ENCODE results near the gene CREB1.
"Not testable (repeated sequence)": the region's sequence is repeated elsewhere in the genome, so short reads cannot be mapped to it uniquely, and the experiment has no call there.

Gene CREB1

DNA sequence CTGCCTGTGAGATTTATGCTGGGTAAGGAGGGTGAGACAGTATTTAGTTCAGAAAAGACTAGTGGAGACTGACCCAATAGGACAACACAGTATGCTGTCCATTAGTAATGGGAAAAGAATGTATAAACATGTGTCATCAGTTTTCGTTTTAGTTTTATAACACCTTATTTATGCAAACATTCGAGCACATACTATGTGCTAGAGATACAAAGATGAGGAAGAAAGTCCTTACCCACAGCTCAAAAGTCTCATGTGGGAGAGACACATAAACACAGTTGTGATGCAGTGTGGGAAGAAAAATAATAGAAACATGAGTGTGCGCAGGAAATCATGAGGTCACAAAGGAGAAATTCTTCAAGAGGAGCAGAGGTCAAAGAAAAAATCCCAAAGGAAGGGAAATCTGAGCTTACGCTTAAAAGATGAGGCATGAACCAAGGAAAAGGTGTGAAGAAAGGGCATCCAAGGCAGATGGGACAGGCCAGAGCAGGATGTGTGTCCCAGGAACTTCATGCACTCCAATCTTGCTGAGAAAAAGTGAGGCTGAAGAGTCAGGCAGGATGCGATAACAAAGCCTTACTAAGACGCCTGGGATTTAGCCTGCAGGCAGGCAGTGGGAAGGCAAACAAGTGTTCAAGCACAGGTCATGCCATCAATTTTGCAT, 87.4 kb downstream of the CREB1 start:
- DNase-seq (ENCODE audit: low read depth) = no peak

DNA sequence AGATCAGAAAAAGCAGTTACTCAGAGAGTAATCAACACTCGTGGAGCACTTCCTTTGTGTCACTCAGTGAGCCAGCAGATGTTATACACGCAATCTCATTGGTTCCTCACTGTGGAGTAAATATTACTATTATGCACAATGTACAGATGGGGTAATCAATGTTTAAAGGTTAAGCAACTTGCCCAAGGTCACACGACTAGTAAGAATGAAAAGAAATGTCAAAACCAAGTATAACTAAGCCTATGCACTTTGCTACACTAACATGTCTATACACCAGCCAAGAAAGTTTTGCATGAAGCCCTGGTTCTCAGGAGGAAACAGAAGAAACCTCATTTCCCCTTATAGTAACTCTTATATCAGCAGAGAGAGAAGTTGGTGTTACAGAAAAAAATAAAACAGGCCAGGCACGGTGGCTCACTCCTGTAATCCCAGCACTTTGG, 90.0 kb downstream of the CREB1 start:
- no peak for DNase-seq (ENCODE audit: low read depth)

DNA sequence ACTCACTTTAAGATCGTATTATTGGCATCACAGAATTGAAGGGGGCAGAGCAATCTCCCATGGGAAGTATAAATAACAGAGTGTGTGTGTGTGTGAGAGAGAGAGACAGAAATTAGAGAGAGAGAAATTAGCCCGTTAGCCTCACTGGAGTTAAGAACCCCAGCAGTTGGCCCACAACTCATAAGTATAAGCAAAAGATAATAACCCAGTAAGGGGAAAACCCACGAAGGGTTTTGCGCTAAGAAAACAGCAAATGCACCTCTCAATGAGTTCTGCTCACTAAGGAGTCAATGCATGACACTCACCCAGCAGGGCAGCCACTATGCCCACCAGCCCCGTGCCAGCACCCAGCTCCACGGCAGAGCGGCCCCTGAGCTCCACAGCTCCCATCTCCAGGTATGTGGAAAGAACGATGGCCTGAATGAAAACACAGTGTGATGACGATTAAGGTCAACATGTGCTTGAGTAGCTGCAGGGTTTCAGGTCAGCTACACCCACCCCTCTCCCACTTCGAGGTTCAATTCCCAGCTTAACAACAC, 91.8 kb downstream of the CREB1 start:
- no peak for DNase-seq (ENCODE audit: low read depth)

DNA sequence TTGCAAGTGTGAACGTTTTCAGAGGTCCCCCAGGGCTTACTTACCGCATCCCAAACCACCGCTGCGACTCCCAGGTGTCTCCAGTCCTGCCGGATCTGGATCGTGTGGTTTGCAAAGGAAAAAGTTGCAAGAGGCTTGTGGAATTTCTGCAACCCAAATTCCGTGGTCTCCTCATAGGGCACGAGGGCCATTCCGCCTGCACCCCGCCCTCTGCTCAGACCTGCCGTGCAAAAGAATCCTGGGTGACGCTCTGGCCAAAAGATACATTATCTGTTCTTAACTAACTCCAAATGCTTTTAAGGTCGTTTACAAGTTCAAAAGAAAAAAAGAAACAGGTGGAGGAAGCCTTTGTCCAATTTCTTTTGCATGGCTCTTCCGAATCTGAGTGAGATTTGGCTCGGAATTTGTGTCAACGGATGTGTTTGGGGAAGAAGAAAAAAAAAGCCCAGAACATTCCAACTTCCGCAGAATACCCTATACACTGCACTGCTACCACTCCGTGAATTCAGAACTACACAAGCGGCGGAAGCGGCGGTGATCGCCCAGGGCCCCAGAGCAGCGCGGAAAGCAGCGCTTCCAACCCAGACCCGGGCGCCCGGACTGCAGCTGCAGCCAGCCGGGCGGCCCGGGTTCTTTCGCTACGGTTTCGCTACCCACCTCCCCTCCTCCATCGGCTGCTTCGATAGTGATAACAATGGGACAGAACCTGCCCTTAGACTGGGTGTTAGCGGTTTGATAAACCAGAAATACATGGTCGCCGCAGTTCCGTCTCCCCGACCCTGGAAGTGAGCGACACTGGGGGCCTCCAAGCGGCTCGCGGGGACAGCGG, 94.6 kb downstream of the CREB1 start:
- DNase-seq (ENCODE audit: low read depth) = peak; percentile 45

DNA sequence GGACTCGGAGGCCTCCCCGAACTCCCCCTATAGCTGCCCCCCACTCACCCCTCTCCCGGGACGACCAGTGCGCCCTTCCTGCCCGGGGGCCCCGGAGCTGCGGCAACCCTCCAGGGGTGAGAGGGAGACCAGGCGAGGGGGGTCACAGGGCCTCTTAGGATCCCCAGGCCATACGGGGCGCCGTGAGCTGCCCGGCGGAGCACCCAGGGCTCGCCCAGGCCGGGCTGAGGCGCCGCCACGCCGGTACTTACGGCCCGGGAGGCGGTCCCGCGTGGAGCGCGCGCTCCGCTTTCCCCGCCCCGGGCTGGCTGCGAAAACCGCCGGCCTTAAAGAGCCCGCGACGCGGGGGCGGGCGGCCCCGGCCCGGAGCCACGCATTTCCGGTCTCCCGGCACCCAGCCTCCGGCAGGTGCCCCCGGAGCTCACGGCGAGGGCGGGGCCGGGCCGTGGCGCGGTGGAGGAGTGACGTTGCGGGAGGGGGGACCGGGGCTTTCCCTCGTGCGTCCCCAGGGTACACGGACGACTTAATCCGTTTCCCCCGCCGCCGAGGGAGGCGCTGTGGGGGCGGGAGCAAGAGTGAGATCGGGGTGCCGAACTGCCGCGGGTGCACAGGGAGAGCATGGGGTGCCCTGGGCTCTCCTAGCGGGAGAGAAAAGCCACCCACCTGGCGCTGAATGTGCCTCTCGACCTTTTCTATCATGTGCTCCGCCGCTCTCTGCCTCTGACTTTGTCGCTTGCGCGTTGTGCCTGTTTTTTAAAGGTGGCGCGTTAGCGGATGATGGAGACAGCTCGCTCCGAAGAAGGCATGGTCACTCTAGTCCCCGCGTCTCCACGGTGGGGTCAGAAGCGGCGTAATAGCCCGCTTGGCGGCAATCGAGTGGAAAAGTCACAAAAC, 95.5 kb downstream of the CREB1 start, which contains the start of gene METTL21A:
METTL21A (minus strand) TSS at position 381 of the 894 bp plus-strand sequence. CDS start 1,019 bp downstream, outside the sequence.
- DNase-seq (ENCODE audit: low read depth) = peak; percentile 95

DNA sequence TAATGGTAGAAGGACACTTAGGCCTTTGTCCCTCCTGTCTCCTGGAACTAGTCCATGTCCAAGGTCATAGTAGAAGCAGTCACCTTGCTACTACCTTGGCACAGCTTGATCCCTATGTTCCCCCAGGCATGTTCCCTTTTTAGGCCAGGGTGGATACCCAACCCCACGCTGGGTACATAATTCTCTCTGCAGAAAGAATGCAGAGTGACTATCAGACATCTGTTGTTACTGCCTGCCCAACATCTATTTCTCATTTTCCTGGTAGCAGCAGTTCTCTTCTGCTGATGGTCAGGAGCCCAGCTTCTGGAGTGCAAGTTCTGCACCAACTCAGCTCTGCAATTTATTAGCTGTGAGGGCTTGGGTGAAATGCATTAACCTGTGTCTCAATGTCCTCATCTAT, 99.8 kb downstream of the CREB1 start:
- no peak for DNase-seq (ENCODE audit: low read depth)

DNA sequence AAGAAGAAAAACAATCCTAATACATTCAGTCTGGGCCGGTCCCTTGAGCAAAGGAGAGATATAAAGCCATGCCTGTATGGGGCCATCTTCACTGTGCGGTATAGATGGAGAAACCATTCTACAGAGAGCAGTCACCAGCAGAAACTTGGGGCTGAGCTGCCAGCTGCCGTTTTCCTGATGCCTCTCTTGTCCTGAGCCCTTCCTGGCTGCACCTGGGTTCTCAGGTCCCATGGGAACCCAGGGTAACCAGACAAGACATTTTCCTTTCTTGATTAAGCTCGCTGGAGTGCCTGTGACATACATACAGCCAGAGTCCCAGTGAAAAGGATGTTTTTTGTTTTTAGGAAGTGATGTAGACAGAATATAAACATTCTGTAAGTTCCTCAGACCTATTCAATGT, 100.7 kb downstream of the CREB1 start:
- DNase-seq (ENCODE audit: low read depth) = no peak

DNA sequence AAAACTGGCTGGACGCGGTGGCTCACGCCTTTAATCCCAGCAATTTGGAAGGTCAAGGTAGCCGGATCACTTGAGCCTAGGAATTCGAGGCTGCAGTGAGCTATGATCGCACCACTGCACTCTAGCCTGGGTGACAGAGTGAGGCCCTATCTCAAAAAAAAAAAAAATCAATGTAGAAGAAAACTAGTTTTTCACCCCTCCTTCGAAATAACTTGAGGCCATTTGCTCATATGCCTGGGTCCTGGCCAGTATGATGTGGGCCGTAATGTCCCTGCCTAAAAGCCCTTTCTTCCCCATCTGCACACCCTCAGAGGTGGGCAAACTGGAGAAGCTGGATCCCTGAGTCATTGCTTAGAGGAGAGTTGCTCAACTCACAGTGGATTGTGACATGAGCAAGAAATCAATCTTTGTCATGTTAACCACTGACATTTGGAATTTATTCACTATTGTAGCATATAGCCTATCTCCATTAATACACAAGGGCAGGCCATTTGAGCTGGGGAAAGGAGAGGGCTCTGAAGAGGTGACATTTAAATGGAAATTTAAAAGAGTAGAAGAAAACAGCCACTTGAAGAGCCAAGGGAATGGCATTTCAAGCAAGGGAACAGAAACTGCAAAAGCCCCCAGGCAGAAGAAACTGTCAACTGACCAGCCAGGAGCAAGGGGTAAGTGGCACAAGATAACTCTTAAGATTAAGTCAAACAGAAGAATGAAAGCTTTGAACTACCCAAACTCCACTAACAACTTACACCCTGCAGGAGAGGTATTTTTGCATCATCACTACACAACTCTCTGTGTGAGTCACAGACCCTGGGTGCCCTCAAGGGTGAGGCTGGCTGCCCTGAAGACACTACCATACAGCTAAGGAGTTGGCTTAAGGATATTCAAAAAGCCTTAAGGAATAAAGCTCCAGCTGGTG, 103.1 kb downstream of the CREB1 start:
- no peak for DNase-seq (ENCODE audit: low read depth)

DNA sequence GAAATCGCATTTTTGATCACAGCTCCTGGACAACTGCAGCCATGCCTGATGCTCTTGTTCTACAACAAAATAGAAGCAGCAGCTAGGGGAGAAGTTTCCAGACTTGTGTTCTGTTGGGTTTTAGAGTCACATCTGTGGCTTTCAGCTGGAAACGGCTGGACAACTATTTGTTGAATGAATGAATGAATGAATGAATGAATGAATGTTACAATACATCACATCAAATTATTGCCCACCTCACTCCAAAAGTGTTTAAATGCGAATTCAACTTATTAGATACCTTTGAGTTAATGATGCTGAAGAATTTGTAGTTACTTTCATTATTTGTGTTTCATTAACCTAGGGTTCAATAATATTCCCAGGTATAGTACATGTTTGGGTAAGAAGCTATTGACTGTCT, 103.9 kb downstream of the CREB1 start:
- no peak for DNase-seq (ENCODE audit: low read depth)

DNA sequence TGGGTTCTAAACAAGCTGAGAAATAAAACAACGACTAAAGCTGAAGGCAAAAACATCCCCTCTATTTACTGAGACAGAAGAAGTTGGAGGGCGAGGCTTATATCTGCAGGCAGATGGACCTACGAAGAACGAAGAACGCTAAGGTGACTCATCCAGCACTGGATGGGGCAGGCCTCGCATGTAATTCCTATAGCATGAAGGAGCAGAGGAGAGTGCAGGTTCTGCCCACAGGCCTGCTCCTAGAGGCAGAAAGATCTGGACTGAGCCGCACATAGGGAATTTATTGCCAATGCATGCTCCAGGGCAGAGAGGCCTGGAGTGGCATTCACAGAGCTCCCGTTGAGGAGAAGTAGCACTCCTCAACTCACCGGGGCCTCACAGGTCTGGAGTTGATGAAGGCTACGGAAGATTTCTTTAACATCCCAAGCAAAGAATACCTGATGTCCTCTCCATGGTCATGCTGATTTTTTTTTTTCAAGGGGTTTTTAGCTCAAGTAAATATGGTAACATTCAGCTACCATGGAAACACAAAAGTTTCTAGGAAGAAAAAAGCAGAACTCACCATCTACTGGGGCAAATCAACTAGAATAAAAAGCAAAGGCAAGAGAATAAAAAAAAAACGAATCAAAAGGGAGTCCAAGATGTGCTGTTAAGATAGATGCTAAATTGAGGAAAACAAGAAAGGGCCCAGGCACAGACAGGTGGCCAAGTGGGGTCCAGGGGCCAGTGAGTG, 105.9 kb downstream of the CREB1 start:
- DNase-seq (ENCODE audit: low read depth) = no peak

DNA sequence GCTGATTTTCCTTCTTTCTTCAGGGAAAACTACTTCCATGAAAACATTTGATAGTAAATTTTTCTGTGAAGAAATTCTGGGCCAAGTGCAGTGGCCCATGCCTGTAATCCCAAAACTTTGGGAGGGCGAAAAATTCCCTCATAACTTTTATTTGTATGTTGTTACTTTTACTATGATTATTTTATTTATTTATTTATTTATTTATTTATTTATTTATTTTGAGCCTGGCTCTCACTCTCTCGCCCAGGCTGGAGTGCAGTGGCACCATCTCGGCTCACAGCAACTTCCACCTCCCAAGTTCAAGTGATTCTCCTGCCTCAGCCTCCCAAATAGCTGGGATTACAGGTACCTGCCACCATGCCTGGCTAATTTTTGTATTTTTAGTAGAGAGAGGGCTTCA, 109.5 kb downstream of the CREB1 start:
- not testable (repeated sequence) for DNase-seq (ENCODE audit: low read depth)

DNA sequence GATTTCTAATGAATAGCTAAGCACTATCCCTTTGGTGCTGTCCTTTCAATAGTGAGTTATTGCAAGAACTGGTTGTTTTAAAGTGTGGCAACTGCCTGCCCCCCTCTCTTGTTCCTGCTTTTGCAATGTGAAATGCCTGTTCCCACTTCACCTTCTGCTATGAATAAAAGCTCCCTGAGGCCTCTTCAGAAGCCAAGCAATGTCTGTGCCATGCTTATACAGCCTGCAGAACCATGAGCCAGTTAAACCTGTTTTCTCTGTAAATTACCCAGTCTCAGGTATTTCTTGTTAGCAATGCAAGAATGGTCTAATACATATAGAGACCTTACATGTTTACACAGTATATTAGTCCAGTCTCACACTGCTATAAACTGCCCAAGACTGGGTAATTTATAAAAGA, 110.4 kb downstream of the CREB1 start:
- DNase-seq (ENCODE audit: low read depth) = no peak

DNA sequence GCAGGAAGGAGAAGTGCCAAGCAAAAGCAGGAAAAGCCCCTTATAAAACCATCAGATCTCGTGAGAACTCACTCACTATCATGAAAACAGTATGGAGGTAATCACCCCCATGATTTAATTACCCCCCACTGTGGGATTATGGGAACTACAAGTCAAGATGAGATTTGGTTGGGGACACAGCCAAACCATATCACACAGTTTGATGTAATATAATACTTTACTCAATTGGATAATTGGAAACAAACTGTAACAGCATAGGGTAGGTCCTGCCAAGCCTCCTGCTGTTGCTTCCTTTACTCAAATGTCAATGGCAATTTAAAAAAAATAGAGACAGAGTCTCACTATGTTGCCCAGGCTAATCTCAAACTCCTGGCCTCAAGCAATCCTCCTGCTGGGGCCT, 110.9 kb downstream of the CREB1 start:
- DNase-seq (ENCODE audit: low read depth) = no peak

DNA sequence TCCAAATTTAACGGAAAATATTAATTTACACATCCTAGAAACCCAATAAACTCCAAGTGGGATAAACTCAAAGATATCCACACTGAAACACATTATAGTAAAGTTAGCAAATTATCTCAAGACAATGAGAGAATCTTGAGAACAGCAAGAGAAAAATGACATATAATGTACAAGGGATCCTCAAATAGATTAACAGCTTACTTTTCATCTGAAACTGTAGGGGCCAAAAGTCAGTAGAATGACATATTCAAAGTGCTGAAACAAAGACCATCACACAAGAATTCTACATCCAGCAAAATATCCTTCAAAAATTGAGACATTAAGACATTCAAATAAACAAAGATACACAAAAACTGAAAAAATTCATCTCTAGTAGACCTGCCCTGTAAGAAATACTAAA, 114.1 kb downstream of the CREB1 start:
- DNase-seq (ENCODE audit: low read depth) = no peak

DNA sequence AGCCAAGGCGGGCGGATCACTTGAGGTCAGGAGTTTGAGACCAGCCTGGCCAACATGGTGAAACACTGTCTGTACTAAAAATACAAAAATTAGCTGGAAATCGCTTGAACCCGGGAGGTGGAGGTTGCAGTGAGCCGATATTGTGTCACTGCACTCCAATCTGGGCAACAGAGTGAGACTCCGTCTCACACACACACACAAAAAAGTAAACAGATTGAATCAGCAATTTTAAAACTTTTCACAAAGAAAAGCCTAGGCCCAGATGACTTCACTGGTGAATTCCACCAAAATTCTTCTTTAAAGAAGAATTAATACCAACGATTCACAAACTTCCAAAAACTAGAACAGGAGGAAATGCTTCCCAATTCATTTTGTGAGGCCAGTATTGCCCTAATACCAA, 116.8 kb downstream of the CREB1 start:
- DNase-seq (ENCODE audit: low read depth) = not testable (repeated sequence)

All from T follicular helper cell (primary cell).